ENCODE results near the gene OXNAD1. TPM values are rescaled to one million over a fixed set of nuclear protein-coding genes. Genes with fewer than 3 reads are reported as not detected.

OXNAD1 gene
- total and polyA plus RNA-seq, 10 of the 15 experiments (the other 5 are each of a cell fraction or from before 2014, with no cell fraction given): 5.6 to 27.8 (median 16.2) TPM

DNA sequence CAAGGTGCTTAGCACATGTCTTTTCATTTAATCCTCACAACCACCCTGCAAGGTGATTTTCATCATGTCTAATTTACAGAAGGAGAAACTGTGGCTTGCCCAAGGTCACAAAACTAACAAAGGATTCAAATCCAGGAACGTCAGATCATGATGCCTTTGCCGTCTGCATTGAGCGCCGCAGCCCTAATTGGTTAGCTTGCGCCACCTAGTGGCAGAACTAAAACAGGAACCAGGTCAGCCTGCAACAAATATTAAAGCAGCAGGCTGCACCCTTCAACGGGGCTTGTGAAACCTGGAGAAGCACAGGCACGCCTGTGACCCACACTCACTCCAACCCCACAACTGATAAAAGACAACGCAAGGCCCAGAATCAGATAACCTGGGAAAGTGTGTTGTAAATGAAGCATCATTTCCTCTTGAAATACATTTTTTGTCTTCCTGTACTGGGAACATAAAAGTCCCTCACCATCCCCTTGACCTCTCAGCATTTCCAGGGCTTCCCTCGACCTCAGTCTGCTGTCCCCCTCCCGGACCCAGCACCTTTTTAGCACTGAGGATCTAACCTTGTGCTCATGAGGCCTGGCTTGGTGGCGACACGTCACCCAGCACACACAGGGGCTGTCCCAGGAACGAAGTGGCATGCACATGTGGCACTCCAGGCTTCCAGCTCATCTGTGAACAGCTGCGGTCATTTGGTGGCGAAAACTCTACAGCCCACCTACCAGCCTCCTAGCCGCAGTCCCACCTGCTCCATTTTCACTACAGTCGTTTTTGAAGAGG, 17.5 kb upstream of the OXNAD1 start (continued):
- peak; percentile 39; the same call in 1 of the 2 replicates for TF ChIP-seq GATAD2B (conservative IDR thresholded peaks at IDR 0.05; ENCODE audit: low read depth)
- TF ChIP-seq BHLHE40 (IDR thresholded peaks at IDR 0.05; ENCODE audit: borderline replicate concordance in 1 of 2, low read depth in 2 of 2, low read length in 1 of 2): peak; percentile 49 to 81; a peak in 3 of 4 replicates
- TF ChIP-seq, protein P1, sequence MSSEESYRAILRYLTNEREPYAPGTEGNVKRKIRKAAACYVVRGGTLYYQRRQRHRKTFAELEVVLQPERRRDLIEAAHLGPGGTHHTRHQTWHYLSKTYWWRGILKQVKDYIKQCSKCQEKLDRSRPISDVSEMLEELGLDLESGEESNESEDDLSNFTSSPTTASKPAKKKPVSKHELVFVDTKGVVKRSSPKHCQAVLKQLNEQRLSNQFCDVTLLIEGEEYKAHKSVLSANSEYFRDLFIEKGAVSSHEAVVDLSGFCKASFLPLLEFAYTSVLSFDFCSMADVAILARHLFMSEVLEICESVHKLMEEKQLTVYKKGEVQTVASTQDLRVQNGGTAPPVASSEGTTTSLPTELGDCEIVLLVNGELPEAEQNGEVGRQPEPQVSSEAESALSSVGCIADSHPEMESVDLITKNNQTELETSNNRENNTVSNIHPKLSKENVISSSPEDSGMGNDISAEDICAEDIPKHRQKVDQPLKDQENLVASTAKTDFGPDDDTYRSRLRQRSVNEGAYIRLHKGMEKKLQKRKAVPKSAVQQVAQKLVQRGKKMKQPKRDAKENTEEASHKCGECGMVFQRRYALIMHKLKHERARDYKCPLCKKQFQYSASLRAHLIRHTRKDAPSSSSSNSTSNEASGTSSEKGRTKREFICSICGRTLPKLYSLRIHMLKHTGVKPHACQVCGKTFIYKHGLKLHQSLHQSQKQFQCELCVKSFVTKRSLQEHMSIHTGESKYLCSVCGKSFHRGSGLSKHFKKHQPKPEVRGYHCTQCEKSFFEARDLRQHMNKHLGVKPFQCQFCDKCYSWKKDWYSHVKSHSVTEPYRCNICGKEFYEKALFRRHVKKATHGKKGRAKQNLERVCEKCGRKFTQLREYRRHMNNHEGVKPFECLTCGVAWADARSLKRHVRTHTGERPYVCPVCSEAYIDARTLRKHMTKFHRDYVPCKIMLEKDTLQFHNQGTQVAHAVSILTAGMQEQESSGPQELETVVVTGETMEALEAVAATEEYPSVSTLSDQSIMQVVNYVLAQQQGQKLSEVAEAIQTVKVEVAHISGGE (CRISPR knock-in tag; IDR thresholded peaks at IDR 0.05): no peak
- no peak for TF ChIP-seq POLR2A (IDR thresholded peaks at IDR 0.05; ENCODE audit: low read depth, low read length)
- TF ChIP-seq BMI1 (IDR thresholded peaks at IDR 0.05; ENCODE audit: borderline replicate concordance): no peak
- TF ChIP-seq, protein P2, sequence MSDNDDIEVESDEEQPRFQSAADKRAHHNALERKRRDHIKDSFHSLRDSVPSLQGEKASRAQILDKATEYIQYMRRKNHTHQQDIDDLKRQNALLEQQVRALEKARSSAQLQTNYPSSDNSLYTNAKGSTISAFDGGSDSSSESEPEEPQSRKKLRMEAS (IDR thresholded peaks at IDR 0.05; ENCODE audit: low read depth, low read length): peak; percentile 14; the same call in 1 of the 2 replicates
- TF ChIP-seq MXI1 (IDR thresholded peaks at IDR 0.05; ENCODE audit: low read depth, low read length): peak; percentile 60; the same call in 1 of the 2 replicates
- TF ChIP-seq RUNX3 (IDR thresholded peaks at IDR 0.05; ENCODE audit: low read length): peak; percentile 69
